HEK293 (cell line): ENCODE data around the gene UCK1.

ENCODE experiments used
- GLIS1 ChIP-seq: fragments of 450-650 bp; formaldehyde crosslinking; IDR thresholded peaks from 2 replicates; pipeline ENCODE4 v1.5.1; 2016; ENCODE audit warnings: missing biosample characterization, missing genetic modification characterization
- GLIS2 ChIP-seq: fragments of 450-650 bp; formaldehyde crosslinking; IDR thresholded peaks from 2 replicates; pipeline ENCODE4 v1.5.1; 2016; ENCODE audit warnings: missing biosample characterization, missing genetic modification characterization
- HOXC10 ChIP-seq: sonication (generic); formaldehyde crosslinking; IDR thresholded peaks from 2 replicates; pipeline ENCODE4 v1.8.1; 2023; ENCODE audit warnings: mild to moderate bottlenecking, missing genetic modification reagents
- KLF1 ChIP-seq: fragments of 450-650 bp; formaldehyde crosslinking; IDR thresholded peaks from 2 replicates; pipeline ENCODE4 v1.5.1; 2016; ENCODE audit warnings: missing biosample characterization, missing genetic modification characterization
- SCRT1 ChIP-seq: fragments of 450-650 bp; formaldehyde crosslinking; IDR thresholded peaks from 2 replicates; pipeline ENCODE4 v1.5.1; 2016; ENCODE audit warnings: missing biosample characterization, missing genetic modification characterization, borderline replicate concordance
- SP2 ChIP-seq: fragments of 450-650 bp; formaldehyde crosslinking; IDR thresholded peaks from 2 replicates; pipeline ENCODE4 v1.5.1; 2016; ENCODE audit warnings: missing biosample characterization, missing genetic modification characterization
- WT1 ChIP-seq: fragments of 450-650 bp; formaldehyde crosslinking; IDR thresholded peaks from 2 replicates; pipeline ENCODE4 v1.5.1; 2016; ENCODE audit warnings: missing biosample characterization, missing genetic modification characterization
- ZFHX2 ChIP-seq: fragments of 450-650 bp; formaldehyde crosslinking; conservative IDR thresholded peaks from 2 replicates; pipeline ENCODE4 v1.5.1; 2016; ENCODE audit warnings: missing biosample characterization, missing genetic modification characterization
- ZFP37 ChIP-seq: fragments of 450-650 bp; formaldehyde crosslinking; IDR thresholded peaks from 2 replicates; pipeline ENCODE4 v1.5.1; 2016; ENCODE audit warnings: missing biosample characterization, missing genetic modification characterization
- ZNF10 ChIP-seq: fragments of 450-650 bp; formaldehyde crosslinking; IDR thresholded peaks from 2 replicates; pipeline ENCODE4 v1.5.1; 2017; ENCODE audit warnings: missing biosample characterization, missing genetic modification characterization
- ZNF16 ChIP-seq: fragments of 450-650 bp; formaldehyde crosslinking; IDR thresholded peaks from 2 replicates; pipeline ENCODE4 v1.5.1; 2016; ENCODE audit warnings: low read depth, missing biosample characterization, missing genetic modification characterization
- ZNF169 ChIP-seq: fragments of 450-650 bp; formaldehyde crosslinking; IDR thresholded peaks from 2 replicates; pipeline ENCODE4 v1.5.1; 2016; ENCODE audit warnings: missing biosample characterization, missing genetic modification characterization
- ZNF184 ChIP-seq: fragments of 450-650 bp; IDR thresholded peaks from 2 replicates; pipeline ENCODE4 v1.5.1; 2018; ENCODE audit warnings: missing biosample characterization, mild to moderate bottlenecking, missing genetic modification characterization
- ZNF202 ChIP-seq: fragments of 450-650 bp; formaldehyde crosslinking; IDR thresholded peaks from 2 replicates; pipeline ENCODE4 v1.5.1; 2016; ENCODE audit warnings: missing biosample characterization, missing genetic modification characterization, borderline replicate concordance
- ZNF214 ChIP-seq: fragments of 450-650 bp; formaldehyde crosslinking; IDR thresholded peaks from 2 replicates; pipeline ENCODE4 v1.5.1; 2017; ENCODE audit warnings: missing biosample characterization, mild to moderate bottlenecking, missing genetic modification characterization, borderline replicate concordance
- ZNF24 ChIP-seq: fragments of 450-650 bp; formaldehyde crosslinking; IDR thresholded peaks from 2 replicates; pipeline ENCODE4 v1.5.1; 2016; ENCODE audit warnings: missing biosample characterization, missing genetic modification characterization
- ZNF266 ChIP-seq: fragments of 450-650 bp; formaldehyde crosslinking; IDR thresholded peaks from 2 replicates; pipeline ENCODE4 v1.5.1; 2016; ENCODE audit warnings: missing biosample characterization, missing genetic modification characterization, low read depth
- ZNF341 ChIP-seq: fragments of 450-650 bp; formaldehyde crosslinking; IDR thresholded peaks from 2 replicates; pipeline ENCODE4; 2016; ENCODE audit warnings: low read depth, missing biosample characterization, missing genetic modification characterization
- ZNF354C ChIP-seq: fragments of 450-650 bp; formaldehyde crosslinking; IDR thresholded peaks from 2 replicates; pipeline ENCODE4 v1.5.1; 2016; ENCODE audit warnings: missing biosample characterization, missing genetic modification characterization, low read depth, borderline replicate concordance
- ZNF433 ChIP-seq: fragments of 450-650 bp; formaldehyde crosslinking; IDR thresholded peaks from 2 replicates; pipeline ENCODE4 v1.5.1; 2016; ENCODE audit warnings: missing biosample characterization, missing genetic modification characterization, low read depth
- ZNF501 ChIP-seq: fragments of 450-650 bp; formaldehyde crosslinking; IDR thresholded peaks from 2 replicates; pipeline ENCODE4 v1.5.1; 2016; ENCODE audit warnings: missing biosample characterization, missing genetic modification characterization
- ZNF514 ChIP-seq: fragments of 450-650 bp; formaldehyde crosslinking; IDR thresholded peaks from 2 replicates; pipeline ENCODE4 v1.5.1; 2016; ENCODE audit warnings: missing biosample characterization, missing genetic modification characterization
- ZNF558 ChIP-seq: fragments of 450-650 bp; formaldehyde crosslinking; IDR thresholded peaks from 2 replicates; pipeline ENCODE4 v1.5.1; 2016; ENCODE audit warnings: missing biosample characterization, missing genetic modification characterization
- ZNF600 ChIP-seq: fragments of 450-650 bp; formaldehyde crosslinking; IDR thresholded peaks from 2 replicates; pipeline ENCODE4 v1.5.1; 2016; ENCODE audit warnings: missing biosample characterization, missing genetic modification characterization
- ZNF654 ChIP-seq: fragments of 450-650 bp; formaldehyde crosslinking; IDR thresholded peaks from 2 replicates; pipeline ENCODE4 v1.5.1; 2016; ENCODE audit warnings: low read depth, missing biosample characterization, missing genetic modification characterization
- ZNF792 ChIP-seq: fragments of 450-650 bp; formaldehyde crosslinking; IDR thresholded peaks from 2 replicates; pipeline ENCODE4 v1.5.1; 2016; ENCODE audit warnings: missing biosample characterization, missing genetic modification characterization
- ZSCAN16 ChIP-seq: fragments of 450-650 bp; formaldehyde crosslinking; IDR thresholded peaks from 2 replicates; pipeline ENCODE4 v1.5.1; 2016; ENCODE audit warnings: missing biosample characterization, missing genetic modification characterization
- ZSCAN23 ChIP-seq: fragments of 450-650 bp; formaldehyde crosslinking; IDR thresholded peaks from 2 replicates; pipeline ENCODE4 v1.5.1; 2016; ENCODE audit warnings: missing biosample characterization, missing genetic modification characterization
- TF ChIP-seq, protein P1 (sequence below): fragments of 450-650 bp; formaldehyde crosslinking; IDR thresholded peaks from 2 replicates; pipeline ENCODE4 v1.5.1; 2016; ENCODE audit warnings: missing biosample characterization, missing genetic modification characterization
- TF ChIP-seq, protein P2 (sequence below): IDR thresholded peaks from 2 replicates; pipeline ENCODE4 v1.6.1; 2011; ENCODE audit warnings: mild to moderate bottlenecking, low read depth, low read length, borderline replicate concordance
- TF ChIP-seq, protein P3 (sequence below): fragments of 450-650 bp; formaldehyde crosslinking; IDR thresholded peaks from 2 replicates; pipeline ENCODE4 v1.5.1; 2016; ENCODE audit warnings: missing biosample characterization, missing genetic modification characterization, borderline replicate concordance
- TF ChIP-seq, protein P4 (sequence below): fragments of 450-650 bp; formaldehyde crosslinking; IDR thresholded peaks from 2 replicates; pipeline ENCODE4 v1.5.1; 2016; ENCODE audit warnings: missing biosample characterization, missing genetic modification characterization
- TF ChIP-seq, protein P5 (sequence below): fragments of 450-650 bp; formaldehyde crosslinking; IDR thresholded peaks from 2 replicates; pipeline ENCODE4 v1.5.1; 2016; ENCODE audit warnings: missing biosample characterization, missing genetic modification characterization

UCK1 gene

DNA sequence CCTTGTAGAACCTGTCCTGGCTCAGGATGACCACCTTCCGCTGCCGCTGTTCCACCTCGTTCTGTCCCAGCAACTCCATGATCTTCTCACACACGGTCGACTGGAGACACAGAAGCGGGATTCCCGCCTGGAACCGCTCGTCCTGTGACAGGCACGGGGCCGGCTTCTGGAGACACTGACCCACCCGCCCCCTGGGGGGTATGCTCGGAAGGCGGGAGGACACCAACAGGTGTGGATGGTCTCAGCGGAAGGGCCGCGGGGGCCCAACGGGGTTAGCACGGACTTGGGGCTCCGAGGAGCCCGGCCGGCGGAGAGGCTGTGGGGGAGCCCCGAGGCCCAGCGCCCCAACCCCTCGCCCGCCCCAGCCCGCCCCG is 530 bp downstream of the UCK1 start (continued):
- no peak for TF ChIP-seq ZFHX2 (tag by site-specific recombination)
- TF ChIP-seq GLIS2, result no peak
- TF ChIP-seq ZNF354C (tag by site-specific recombination), result no peak
- TF ChIP-seq, protein P1, sequence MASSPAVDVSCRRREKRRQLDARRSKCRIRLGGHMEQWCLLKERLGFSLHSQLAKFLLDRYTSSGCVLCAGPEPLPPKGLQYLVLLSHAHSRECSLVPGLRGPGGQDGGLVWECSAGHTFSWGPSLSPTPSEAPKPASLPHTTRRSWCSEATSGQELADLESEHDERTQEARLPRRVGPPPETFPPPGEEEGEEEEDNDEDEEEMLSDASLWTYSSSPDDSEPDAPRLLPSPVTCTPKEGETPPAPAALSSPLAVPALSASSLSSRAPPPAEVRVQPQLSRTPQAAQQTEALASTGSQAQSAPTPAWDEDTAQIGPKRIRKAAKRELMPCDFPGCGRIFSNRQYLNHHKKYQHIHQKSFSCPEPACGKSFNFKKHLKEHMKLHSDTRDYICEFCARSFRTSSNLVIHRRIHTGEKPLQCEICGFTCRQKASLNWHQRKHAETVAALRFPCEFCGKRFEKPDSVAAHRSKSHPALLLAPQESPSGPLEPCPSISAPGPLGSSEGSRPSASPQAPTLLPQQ (tag by site-specific recombination), result no peak
- 0 out of 2 replicates have a peak, but pooled peaks have one; percentile 6 for TF ChIP-seq SP2 (tag by site-specific recombination)
- no peak for TF ChIP-seq SCRT1 (tag by site-specific recombination)
- no peak for TF ChIP-seq ZNF169 (tag by site-specific recombination)
- no peak for TF ChIP-seq ZSCAN23 (tag by site-specific recombination)
- TF ChIP-seq, protein P2, sequence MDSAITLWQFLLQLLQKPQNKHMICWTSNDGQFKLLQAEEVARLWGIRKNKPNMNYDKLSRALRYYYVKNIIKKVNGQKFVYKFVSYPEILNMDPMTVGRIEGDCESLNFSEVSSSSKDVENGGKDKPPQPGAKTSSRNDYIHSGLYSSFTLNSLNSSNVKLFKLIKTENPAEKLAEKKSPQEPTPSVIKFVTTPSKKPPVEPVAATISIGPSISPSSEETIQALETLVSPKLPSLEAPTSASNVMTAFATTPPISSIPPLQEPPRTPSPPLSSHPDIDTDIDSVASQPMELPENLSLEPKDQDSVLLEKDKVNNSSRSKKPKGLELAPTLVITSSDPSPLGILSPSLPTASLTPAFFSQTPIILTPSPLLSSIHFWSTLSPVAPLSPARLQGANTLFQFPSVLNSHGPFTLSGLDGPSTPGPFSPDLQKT, result no peak
- no peak for TF ChIP-seq ZNF266 (tag by site-specific recombination)
- TF ChIP-seq ZNF24, result no peak
- TF ChIP-seq WT1, result no peak
- TF ChIP-seq ZNF202 (tag by site-specific recombination), result no peak
- no peak for TF ChIP-seq ZNF10 (tag by site-specific recombination)
- TF ChIP-seq, protein P3, sequence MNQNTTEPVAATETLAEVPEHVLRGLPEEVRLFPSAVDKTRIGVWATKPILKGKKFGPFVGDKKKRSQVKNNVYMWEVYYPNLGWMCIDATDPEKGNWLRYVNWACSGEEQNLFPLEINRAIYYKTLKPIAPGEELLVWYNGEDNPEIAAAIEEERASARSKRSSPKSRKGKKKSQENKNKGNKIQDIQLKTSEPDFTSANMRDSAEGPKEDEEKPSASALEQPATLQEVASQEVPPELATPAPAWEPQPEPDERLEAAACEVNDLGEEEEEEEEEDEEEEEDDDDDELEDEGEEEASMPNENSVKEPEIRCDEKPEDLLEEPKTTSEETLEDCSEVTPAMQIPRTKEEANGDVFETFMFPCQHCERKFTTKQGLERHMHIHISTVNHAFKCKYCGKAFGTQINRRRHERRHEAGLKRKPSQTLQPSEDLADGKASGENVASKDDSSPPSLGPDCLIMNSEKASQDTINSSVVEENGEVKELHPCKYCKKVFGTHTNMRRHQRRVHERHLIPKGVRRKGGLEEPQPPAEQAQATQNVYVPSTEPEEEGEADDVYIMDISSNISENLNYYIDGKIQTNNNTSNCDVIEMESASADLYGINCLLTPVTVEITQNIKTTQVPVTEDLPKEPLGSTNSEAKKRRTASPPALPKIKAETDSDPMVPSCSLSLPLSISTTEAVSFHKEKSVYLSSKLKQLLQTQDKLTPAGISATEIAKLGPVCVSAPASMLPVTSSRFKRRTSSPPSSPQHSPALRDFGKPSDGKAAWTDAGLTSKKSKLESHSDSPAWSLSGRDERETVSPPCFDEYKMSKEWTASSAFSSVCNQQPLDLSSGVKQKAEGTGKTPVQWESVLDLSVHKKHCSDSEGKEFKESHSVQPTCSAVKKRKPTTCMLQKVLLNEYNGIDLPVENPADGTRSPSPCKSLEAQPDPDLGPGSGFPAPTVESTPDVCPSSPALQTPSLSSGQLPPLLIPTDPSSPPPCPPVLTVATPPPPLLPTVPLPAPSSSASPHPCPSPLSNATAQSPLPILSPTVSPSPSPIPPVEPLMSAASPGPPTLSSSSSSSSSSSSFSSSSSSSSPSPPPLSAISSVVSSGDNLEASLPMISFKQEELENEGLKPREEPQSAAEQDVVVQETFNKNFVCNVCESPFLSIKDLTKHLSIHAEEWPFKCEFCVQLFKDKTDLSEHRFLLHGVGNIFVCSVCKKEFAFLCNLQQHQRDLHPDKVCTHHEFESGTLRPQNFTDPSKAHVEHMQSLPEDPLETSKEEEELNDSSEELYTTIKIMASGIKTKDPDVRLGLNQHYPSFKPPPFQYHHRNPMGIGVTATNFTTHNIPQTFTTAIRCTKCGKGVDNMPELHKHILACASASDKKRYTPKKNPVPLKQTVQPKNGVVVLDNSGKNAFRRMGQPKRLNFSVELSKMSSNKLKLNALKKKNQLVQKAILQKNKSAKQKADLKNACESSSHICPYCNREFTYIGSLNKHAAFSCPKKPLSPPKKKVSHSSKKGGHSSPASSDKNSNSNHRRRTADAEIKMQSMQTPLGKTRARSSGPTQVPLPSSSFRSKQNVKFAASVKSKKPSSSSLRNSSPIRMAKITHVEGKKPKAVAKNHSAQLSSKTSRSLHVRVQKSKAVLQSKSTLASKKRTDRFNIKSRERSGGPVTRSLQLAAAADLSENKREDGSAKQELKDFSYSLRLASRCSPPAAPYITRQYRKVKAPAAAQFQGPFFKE (tag by site-specific recombination), result no peak
- TF ChIP-seq GLIS1 (tag by site-specific recombination), result 0 out of 2 replicates have a peak, but pooled peaks have one; percentile 10
- TF ChIP-seq ZNF792 (tag by site-specific recombination), result no peak
- TF ChIP-seq ZNF501 (tag by site-specific recombination), result no peak
- no peak for TF ChIP-seq KLF1 (tag by site-specific recombination)
- TF ChIP-seq, protein P4, sequence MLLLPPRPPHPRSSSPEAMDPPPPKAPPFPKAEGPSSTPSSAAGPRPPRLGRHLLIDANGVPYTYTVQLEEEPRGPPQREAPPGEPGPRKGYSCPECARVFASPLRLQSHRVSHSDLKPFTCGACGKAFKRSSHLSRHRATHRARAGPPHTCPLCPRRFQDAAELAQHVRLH (tag by site-specific recombination), result no peak
- TF ChIP-seq, protein P5, sequence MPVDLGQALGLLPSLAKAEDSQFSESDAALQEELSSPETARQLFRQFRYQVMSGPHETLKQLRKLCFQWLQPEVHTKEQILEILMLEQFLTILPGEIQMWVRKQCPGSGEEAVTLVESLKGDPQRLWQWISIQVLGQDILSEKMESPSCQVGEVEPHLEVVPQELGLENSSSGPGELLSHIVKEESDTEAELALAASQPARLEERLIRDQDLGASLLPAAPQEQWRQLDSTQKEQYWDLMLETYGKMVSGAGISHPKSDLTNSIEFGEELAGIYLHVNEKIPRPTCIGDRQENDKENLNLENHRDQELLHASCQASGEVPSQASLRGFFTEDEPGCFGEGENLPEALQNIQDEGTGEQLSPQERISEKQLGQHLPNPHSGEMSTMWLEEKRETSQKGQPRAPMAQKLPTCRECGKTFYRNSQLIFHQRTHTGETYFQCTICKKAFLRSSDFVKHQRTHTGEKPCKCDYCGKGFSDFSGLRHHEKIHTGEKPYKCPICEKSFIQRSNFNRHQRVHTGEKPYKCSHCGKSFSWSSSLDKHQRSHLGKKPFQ, result no peak
- no peak for TF ChIP-seq ZNF558 (tag by site-specific recombination)
- TF ChIP-seq ZNF214 (tag by site-specific recombination), result no peak
- peak; percentile 74; the same call in 1 of the 2 replicates for TF ChIP-seq ZNF600 (tag by site-specific recombination)
- no peak for TF ChIP-seq ZNF514 (tag by site-specific recombination)
- TF ChIP-seq ZNF654 (tag by site-specific recombination), result no peak
- TF ChIP-seq ZNF433 (tag by site-specific recombination), result no peak
- TF ChIP-seq HOXC10 (CRISPR knock-in tag), result no peak
- TF ChIP-seq ZNF341, result peak; percentile 88
- no peak for TF ChIP-seq ZNF16
- no peak for TF ChIP-seq ZFP37 (tag by site-specific recombination)
- no peak for TF ChIP-seq ZNF184 (tag by site-specific recombination)
- no peak for TF ChIP-seq ZSCAN16 (tag by site-specific recombination)
